Neutrophil (primary cell): ENCODE results near the gene ELK3.

ENCODE experiments used
- H3K27ac ChIP-seq: fragments of 200-600 bp; sonication (generic); 2 replicates; pipeline ENCODE4 v1.5.1; 2016; ENCODE audit warnings: mild to moderate bottlenecking, moderate library complexity
- H3K27me3 ChIP-seq: fragments of 200-600 bp; sonication (generic); 2 replicates; pipeline ENCODE4 v1.6.0; 2016; ENCODE audit warnings: mild to moderate bottlenecking
- H3K36me3 ChIP-seq: fragments of 200-600 bp; sonication (generic); 2 replicates; pipeline ENCODE4 v1.5.1; 2017
- H3K4me1 ChIP-seq, 2 experiments: fragments of 200-600 bp in 1 of 2; sonication (generic) in 1 of 2; 1 replicate in 1 of 2; 2 replicates in 1 of 2; pipeline versions ENCODE4 v1.5.1 to v1.6.1; 2013 to 2016; ENCODE audit warnings: low read depth in 1 of 2, low read length in 1 of 2, mild to moderate bottlenecking in 1 of 2, moderate library complexity in 1 of 2; ENCODE audit not compliant: control insufficient read depth in 1 of 2, insufficient read depth in 1 of 2
- H3K4me3 ChIP-seq, 2 experiments: fragments of 200-600 bp in 1 of 2; sonication (generic) in 1 of 2; 1 replicate in 1 of 2; 2 replicates in 1 of 2; pipeline ENCODE4 v1.5.1; 2013 to 2016; ENCODE audit warnings: low read depth in 1 of 2, low read length in 1 of 2, mild to moderate bottlenecking in 1 of 2, moderate library complexity in 1 of 2
- H3K9me3 ChIP-seq: fragments of 200-600 bp; sonication (generic); 2 replicates; pipeline ENCODE4 v1.5.1; 2016
- CTCF ChIP-seq: fragments of 200-600 bp; sonication (generic); IDR thresholded peaks from 2 replicates; pipeline ENCODE4 v1.5.1; 2016; ENCODE audit warnings: antibody characterized with exemption

ELK3 gene

DNA sequence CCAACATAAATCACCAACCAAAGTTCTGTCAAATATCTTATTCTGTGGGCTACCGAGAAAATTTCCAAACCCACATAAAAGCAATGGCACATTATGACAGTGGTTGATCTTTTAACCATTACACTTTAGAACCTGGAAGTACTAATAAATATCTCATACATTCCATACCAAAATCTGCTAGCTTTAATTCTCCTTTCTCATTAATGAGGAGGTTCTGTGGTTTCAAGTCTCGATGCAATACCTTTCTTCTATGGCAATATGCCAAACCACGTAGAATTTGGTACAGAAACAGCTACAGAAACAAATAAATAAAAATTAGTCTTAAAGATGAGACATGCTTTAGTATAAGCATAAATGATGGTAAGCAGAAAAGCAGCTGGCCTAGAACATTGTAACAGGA is 100.7 kb downstream of the ELK3 start:
- TF ChIP-seq CTCF: no peak
- Histone ChIP-seq H3K4me1 (peaks cover 0 to 3% of the 10 kb centered on the region in 2 experiments), H3K9me3 (no peaks in the 10 kb centered on the region), H3K4me3 (no peak overlapping the region), H3K27ac (peak overlapping the region; percentile 7), H3K36me3 (peaks cover 74% of the 10 kb centered on the region), H3K27me3 (no peaks in the 10 kb centered on the region)

DNA sequence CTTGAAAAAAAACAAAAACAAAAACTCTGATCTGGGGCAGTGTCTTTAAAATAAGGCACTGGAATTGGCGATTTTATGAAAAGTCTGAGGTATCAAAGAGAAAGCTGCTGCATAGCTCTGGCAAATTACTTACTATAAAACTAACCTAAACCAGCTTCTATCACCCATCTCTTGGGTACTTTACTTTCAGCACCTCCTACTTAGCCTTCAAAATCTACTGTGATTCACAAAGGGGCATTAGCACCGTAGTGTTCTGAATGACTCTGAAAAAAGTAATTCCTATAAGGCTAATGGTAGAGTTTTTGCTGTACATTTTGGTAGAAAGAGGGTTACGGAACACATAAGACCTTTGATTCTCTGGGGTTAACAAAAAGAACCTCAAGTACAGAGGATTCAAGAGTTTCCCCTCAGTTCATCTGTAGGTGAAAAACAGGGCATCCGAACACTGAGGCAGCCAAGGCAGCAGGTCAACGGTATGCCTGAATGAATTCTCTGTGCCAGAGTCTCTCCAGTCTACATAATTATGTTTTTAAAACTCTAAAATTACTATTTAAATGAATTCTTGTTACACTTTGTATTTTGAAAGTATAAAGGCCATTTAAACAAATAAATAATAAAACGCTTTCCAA is 101.5 kb downstream of the ELK3 start:
- TF ChIP-seq CTCF: no peak

DNA sequence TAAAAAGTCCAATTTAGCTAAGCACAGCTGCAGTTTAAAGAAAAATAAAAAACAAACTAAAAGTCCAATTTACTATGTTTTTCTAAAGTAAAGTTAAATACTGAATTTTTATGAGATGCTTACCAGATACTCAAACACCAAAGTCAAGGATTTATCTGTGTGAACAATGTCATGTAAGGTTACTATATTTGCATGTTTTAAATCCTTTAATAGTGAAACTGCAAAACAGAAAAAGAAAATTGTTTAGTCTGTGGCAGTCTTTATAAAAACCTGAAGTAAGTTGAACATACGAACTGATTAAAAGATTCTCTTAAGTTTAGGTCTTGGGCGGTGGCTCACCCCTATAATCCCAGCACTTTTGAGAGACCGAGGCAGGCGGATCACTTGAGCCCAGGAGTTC is 103.3 kb downstream of the ELK3 start:
- Histone ChIP-seq H3K27me3 (no peaks in the 10 kb centered on the region), H3K4me3 (no peak overlapping the region), H3K36me3 (peaks cover 60% of the 10 kb centered on the region), H3K9me3 (no peaks in the 10 kb centered on the region), H3K4me1 (peaks cover 0 to 3% of the 10 kb centered on the region in 2 experiments), H3K27ac (no peak overlapping the region)
- no peak for TF ChIP-seq CTCF

More for the DNA sequence above, 101.5 kb downstream of the ELK3 start:
- H3K36me3 ChIP-seq: peaks cover 74% of the 10 kb centered on the region
- no peak overlapping the region for H3K27ac ChIP-seq
- no peak overlapping the region for H3K4me3 ChIP-seq
- peaks cover 0 to 3% of the 10 kb centered on the region in 2 experiments for H3K4me1 ChIP-seq
- H3K27me3 ChIP-seq: no peaks in the 10 kb centered on the region
- no peaks in the 10 kb centered on the region for H3K9me3 ChIP-seq

DNA sequence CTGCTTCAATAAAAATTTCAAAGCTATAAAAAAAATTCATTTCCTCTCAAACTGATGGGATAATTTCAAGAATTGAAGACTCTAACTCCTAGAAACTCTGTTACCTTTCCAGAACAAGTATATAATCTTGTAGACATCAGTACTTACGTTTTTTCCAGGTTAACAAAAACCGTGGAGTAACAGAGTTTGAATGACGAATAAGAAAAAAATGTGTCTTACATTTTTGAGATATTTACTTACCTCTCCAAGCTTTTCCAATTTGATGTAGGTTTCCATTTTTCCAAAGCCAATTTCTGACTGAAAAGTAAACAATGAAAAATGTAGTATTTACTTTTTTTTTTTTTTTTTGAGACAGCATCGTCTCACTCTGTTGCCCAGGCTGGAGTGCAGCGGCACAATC is 105.9 kb downstream of the ELK3 start:
- no peak overlapping the region for H3K27ac ChIP-seq
- no peaks in the 10 kb centered on the region for H3K27me3 ChIP-seq
- H3K36me3 ChIP-seq: peaks cover 56% of the 10 kb centered on the region
- H3K4me1 ChIP-seq: no peaks in the 10 kb centered on the region
- H3K9me3 ChIP-seq: no peaks in the 10 kb centered on the region
- no peak overlapping the region for H3K4me3 ChIP-seq
- TF ChIP-seq CTCF: no peak

DNA sequence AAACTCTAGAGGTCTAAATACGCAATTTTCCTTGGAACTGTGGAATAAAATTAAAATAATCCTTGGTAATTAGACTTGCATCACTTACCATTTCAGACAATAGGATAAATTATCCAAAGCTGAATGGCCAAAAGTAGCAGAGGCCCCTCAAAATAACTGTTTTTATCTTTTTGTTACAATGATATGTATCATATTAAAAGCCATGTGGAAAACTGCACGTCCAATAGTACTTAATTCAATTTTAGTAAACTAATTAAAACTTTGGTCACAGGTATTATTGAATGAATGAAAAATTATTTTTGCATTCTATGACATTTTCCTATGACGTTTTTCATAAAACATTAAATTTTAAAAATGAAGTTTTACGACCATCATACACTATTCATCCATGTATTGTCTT is 107.6 kb downstream of the ELK3 start:
- Histone ChIP-seq H3K4me3 (no peak overlapping the region), H3K27me3 (no peaks in the 10 kb centered on the region), H3K27ac (no peak overlapping the region), H3K36me3 (peaks cover 51% of the 10 kb centered on the region), H3K9me3 (no peaks in the 10 kb centered on the region), H3K4me1 (no peaks in the 10 kb centered on the region)
- no peak for TF ChIP-seq CTCF
